Esophagus (tissue), 2 donors: ENCODE measurements around the gene ELP6. TPM values are rescaled to one million over a fixed set of nuclear protein-coding genes. Genes with fewer than 3 reads are reported as not detected.

Experiments
- polyA plus RNA-seq, 2 donors: library from polyadenylated mRNA; stranded (reverse); fragments of 200-250 nt; gene quantifications; one replicate each; pipeline ENCODE4 v1.2.3, GENCODE V29; 2013
- donor health status: healthy with polysubstance abuse.
- donor health status: Bipolar disorder and iron deficiency.

Gene ELP6
- polyA plus RNA-seq, 2 donors = 18.9 to 24.7 TPM

Other genes with a start within 250 kb of the ELP6 start
- 1 to 10 TPM; 3.5 to 6.6 TPM for gene KIF9, start 230.9 kb downstream of the ELP6 start, polyA plus RNA-seq
- 10 to 100 TPM; 22.6 to 28.9 TPM for gene KLHL18, start 230.8 kb downstream of the ELP6 start, polyA plus RNA-seq
- gene PTPN23, start 132.7 kb downstream of the ELP6 start, polyA plus RNA-seq = 10 to 100 TPM; 12.2 to 26.7 TPM
- gene SCAP, start 37.8 kb downstream of the ELP6 start, polyA plus RNA-seq = 10 to 100 TPM; 36.4 to 50.2 TPM
- gene CSPG5, start 65.2 kb upstream of the ELP6 start, polyA plus RNA-seq = under 1 TPM; 0.12 to 0.40 TPM